Brain pericyte (primary cell): ENCODE data around the gene ENO2.

ENCODE experiments used
- DNase-seq: peaks from one replicate; pipeline ENCODE4 v3.0.0-alpha.2; 2012; ENCODE audit warnings: low read depth, low spot score

Gene ENO2

DNA sequence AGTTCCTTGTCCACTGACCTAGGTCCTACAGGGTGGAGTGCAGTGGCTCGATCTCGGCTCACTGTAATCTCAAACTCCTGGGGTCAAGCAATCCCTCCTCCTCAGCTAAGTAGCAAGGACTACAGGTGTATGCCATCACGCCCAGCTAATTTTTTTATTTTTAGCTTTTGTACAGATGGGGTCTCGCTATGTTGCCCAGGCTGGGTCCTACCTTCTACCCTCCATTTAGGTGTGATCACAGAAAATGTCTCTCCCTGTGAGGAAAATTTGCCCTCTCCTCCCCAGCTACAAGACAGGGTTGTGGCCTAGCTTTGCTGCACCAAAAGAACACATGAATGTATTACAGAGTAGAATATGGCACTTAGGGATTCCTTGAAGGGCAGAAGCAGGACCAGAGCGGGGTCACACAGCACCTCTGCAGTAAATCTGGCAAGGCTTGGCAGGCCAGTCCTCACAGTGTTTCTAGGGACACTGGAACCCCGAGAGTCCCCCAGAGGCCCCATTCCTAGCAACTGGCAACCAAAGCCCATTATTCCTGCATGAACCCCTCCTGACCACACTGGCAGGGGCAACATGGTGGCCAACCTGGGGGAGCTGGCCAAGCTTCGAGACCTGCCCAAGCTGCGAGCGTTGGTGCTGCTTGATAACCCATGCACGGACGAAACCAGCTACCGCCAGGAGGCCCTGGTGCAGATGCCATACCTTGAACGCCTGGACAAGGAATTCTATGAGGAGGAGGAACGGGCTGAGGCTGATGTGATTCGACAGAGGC, 2.0 kb upstream of the ENO2 start:
- DNase-seq: no peak

DNA sequence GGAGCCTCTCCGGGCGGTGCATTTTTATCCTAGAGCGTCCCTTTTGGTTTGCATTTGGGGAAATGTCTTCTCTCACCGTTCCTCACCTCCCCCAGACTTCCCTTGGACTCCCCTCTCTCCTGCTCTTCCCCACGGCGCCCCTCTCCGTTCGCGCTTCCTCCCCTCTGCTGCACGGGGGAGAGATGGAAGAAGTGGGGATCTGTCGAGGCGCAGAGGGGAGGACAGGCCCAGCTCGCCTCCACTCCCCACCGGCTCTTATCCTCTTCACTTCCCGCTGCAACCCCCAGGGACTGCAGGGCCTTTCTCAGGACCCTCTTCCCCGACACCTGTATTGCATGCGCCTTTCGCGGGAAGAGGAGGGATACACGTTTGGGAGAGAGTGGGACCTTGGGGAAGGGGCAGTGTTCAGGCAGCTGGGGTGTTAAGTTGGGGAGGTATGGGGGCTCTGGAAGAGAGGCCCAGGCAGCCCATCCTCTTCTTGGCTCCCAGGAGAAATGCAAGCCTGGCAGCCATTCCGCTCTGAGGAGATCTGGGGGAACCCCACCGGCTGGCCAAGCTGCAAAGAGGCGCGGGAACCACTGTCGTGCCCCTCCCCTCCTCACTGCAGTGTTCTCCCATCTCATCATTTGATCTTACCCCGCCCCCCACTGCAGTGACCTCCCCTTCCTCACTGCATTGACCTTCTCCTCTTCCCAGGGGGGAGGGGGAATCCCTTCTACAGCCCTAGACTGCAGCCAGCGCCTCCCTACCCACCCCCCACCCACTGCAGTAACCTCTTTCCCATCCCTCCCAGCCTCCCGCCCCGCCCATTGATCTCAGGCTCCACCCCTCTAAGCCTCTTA, 788 bp downstream of the ENO2 start:
- no peak for DNase-seq

DNA sequence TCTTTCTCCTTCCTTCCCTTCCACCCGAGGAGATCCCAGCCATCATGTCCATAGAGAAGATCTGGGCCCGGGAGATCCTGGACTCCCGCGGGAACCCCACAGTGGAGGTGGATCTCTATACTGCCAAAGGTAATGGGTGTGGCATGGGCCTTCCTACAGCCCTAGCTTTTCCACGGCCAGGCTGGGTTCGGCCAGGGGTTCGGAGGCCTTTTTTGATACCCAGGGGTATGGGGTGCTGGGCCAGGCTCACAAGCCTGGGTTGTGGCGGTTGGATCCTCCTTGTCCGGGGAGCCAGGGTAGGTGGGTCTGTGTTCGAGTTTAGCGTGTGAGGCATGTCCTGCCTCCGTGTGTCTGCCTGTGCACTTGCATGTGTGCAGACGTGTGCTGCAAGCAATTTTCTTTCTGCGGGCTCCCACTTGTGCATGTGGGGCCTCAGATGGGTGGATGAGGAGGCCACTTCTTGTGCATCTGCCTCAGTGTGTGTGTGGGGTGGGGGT, 1.5 kb downstream of the ENO2 start:
- no peak for DNase-seq

DNA sequence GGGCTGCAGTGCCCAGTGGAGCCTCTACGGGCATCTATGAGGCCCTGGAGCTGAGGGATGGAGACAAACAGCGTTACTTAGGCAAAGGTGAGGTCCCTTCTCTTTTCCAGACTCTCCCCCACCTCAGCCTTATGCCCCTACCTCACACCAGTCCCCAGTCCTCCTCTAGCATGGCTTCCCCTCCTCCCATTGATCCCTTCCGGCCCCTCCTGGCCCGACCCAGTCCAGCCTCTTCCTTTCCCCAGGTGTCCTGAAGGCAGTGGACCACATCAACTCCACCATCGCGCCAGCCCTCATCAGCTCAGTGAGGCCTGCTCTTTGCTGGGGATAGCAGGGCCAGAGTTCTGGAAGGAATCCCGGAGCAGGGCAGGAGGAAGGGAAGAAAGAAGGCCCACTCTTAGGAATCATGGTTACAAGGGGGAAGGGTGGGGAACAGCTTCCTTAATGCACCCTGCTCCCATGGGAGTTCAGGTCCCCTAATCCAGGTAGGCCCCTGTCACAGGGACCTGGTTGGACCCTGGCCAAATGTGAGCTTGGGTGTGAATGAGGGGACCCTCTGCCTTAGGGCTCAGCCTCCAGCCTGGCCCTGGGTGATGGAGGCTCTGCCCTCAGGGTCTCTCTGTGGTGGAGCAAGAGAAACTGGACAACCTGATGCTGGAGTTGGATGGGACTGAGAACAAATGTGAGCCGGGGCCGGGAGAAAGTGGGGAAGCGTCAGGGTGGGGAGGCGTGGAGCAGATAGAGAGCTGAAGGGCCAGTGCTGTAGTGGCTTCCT, 2.2 kb downstream of the ENO2 start:
- no peak for DNase-seq

DNA sequence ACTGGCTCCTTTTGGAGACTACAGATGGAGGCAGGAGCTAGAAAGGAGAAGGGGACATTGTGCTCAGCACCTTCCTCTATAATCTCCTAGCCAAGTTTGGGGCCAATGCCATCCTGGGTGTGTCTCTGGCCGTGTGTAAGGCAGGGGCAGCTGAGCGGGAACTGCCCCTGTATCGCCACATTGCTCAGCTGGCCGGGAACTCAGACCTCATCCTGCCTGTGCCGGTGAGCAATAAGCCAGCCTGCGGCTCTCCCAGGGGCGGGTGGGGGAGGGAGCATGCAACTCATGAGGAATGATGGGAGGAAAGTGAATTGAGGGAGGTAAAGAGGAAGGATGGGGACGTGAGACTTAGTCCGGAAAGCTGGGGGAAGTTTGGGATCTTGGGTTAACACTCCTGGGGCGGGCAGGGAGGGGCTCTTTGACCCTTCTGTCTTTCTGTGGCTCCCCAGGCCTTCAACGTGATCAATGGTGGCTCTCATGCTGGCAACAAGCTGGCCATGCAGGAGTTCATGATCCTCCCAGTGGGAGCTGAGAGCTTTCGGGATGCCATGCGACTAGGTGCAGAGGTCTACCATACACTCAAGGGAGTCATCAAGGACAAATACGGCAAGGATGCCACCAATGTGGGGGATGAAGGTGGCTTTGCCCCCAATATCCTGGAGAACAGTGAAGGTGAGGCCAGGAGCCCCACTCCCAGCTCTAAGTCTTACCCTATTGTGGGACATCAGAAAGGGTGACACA, 3.3 kb downstream of the ENO2 start:
- DNase-seq: no peak

DNA sequence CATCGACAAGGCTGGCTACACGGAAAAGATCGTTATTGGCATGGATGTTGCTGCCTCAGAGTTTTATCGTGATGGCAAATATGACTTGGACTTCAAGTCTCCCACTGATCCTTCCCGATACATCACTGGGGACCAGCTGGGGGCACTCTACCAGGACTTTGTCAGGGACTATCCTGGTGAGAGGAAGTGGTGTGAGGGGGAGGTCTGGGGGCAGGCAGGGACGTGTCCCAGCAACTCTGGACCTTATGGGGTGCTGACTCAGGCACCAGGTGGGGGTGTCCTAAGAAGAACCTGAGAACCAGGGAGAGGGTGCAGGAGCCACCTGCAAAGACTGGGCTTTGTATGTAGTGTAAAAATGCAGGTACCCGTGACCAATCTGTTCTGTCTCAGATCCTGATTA, 5.2 kb downstream of the ENO2 start:
- no peak for DNase-seq

DNA sequence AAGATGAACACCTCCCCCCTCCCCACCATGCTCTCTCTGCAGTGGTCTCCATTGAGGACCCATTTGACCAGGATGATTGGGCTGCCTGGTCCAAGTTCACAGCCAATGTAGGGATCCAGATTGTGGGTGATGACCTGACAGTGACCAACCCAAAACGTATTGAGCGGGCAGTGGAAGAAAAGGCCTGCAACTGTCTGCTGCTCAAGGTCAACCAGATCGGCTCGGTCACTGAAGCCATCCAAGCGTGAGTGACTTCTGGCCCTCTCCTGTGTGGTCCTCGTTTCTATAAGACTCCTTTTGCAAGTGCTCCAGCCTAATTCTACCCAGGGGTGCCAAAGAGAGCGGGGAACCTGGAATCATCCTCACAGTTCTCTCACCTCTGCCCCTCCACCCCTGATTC, 7.2 kb downstream of the ENO2 start:
- no peak for DNase-seq

DNA sequence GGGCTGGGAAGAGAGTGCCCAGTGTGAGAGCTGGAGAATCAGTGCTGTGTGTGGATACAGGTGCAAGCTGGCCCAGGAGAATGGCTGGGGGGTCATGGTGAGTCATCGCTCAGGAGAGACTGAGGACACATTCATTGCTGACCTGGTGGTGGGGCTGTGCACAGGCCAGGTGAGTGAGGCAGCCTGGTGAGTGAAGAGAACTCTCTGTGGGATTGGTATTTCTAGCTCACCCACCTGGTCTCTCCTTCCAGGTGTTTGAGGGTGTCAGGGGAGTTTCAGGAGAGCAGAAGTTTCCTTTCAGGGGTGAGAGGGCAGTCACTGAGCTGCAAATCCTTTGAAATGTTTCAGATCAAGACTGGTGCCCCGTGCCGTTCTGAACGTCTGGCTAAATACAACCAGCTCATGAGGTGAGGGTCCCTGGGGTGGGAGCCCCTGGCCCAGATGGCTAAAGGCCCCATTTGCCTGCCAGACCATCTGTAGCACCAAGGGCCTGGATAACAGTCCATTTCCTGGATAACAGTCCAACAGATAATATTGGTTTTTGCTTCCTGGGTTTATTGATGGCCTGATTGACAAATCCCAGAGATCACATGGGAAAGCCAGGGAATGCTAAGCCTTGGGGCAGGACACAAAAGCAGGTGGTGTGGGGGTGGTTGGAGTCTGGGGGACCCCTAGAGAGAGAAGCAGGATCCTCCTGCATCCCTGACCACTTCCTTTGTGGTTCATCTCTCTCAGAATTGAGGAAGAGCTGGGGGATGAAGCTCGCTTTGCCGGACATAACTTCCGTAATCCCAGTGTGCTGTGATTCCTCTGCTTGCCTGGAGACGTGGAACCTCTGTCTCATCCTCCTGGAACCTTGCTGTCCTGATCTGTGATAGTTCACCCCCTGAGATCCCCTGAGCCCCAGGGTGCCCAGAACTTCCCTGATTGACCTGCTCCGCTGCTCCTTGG, 7.9 kb downstream of the ENO2 start:
- no peak for DNase-seq

DNA sequence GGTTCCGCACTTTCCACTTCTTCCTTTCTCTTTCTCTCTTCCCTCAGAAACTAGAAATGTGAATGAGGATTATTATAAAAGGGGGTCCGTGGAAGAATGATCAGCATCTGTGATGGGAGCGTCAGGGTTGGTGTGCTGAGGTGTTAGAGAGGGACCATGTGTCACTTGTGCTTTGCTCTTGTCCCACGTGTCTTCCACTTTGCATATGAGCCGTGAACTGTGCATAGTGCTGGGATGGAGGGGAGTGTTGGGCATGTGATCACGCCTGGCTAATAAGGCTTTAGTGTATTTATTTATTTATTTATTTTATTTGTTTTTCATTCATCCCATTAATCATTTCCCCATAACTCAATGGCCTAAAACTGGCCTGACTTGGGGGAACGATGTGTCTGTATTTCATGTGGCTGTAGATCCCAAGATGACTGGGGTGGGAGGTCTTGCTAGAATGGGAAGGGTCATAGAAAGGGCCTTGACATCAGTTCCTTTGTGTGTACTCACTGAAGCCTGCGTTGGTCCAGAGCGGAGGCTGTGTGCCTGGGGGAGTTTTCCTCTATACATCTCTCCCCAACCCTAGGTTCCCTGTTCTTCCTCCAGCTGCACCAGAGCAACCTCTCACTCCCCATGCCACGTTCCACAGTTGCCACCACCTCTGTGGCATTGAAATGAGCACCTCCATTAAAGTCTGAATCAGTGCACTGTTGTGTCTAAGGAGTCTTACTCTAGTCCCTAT, 8.8 kb downstream of the ENO2 start:
- no peak for DNase-seq

DNA sequence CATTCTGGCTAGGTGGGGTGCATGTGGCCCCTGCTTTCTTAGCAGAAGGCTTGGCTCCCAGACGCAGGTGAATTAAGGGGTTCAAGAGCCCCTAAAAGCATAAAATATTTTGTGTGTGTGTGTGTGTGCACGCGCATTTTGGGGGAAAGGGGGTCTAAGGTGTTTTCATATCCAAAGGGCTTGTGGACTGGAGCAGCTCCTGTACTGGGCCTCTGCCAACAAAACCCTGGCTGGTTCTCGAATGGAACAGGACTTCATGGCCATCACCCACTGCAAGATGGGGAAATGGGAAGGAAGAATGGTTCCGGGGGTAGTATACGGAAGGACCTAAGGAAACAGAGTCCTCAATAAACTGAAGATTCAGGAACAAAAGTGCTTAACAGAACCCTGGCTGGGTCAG, 9.5 kb downstream of the ENO2 start:
- DNase-seq: no peak

DNA sequence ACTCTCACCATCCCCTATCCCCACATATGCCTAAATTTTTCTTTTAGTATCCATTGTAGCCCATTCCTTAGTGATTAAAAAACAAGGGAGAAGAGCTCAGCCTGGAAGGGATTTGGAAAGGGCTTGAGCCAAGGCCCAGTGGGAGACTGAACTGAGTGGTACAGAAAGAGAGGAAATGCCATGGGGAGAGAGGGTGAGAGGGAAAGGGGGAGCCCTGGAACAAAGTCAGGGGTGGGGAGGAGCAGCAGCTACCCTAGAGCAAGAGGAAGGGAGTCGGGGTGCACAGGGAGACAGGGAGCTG, 10.8 kb downstream of the ENO2 start:
- DNase-seq: no peak

DNA sequence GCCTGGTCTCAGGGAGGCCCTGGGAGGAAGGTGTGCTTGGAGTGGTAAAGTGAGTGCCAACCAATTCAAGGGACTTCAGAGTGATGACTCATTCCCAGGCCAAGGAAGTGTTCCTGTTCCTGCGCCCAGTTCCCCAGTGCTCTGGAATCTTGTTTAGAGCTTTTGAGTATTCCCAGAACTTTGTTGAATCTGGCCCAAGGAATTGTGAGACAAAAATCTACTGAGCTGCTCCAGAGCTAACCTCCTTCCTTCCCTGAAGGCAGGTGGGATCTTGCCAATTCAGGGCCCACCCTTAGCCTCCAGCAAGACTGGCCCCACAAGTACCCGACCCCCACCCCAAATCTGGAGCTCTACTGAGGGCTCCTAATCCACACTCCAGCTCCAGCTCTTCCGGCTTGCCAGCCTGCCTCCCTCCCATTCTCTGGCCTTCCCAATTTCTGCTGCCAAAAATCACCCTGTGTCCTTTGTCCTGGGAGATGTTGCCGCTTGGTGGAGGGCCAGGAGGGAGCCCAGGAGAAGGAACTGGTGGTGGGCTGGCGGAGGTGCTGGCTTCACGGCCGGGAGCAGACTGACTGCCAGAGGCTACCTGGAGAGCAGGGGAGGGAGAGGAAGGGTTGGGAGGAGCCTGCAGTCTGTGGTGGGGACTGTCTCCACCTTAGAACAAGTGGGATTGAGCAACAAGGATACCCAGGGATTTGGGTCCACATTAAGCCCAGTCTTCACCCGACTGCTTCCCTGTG, 11.3 kb downstream of the ENO2 start:
- peak; percentile 48 for DNase-seq

DNA sequence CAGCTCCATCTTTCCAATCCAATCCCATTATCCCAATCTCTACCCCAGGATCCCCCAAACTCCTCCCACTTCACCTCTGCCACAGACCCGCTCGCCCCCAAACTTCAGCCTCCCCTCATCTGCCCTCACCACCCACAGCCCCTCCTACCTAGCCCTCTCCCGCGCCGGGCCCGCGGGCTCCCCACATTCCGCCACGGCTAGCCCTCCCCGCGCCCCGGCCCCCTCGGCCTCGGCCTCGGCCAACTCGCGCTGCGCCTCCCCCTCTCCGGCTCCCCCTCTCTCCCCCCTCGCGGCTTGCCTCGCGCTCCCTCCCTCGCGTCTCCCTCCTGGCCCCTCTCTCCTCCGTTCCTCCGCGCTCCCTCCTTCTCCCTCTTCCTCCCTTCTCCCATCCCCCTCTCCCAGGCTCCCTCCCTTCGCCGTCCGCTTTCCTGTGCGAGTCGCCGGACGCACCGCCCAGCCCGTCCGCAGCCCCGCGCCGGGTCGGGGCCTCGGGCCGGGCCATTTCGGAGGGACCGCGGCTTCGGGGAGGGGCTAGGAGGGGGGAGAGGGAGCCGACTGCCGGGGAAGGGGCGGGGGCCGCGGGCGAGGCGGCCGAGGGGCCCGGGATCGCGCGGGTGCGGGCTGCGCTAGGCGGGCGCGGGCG, 13.1 kb downstream of the ENO2 start, which contains the start of gene ATN1:
Gene ATN1, plus strand, starts transcription at position 581 of the 643 bp plus-strand sequence. CDS start 6,043 bp downstream, outside the sequence.
- DNase-seq: no peak

DNA sequence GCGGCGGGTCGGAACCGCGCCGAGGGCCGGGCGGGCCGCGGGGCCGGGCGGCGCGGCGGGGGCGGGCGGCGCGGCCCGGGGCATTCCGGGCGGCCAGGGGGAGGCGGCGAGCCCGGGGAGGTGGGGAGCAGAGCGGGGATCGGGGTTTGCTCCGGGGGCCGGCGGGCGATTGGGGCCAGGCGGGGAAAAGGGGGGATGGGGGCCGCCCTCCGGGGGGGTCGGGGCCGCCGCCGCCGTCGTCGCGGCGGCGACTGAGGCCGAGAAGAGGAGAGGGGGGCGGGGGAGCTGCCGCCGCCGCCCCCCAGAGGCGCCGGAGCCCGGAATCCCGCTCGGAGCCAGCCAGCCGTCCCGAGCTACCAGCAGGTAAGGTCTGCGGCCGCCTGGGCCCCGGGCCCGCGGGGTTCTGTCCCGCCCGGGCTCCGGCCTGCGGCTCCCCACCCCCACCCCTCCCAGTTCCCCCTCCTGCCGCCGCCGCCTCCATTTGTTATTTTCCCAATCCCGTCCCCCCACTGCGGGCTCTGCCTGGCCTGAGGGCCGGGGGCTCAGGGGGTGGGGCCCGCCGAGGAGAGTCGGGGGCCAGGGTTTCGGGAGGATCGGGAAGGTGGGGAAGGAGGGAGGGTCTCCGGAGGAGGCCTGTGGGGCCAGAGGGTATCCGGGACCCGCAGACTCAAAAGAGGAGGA, 13.8 kb downstream of the ENO2 start:
- no peak for DNase-seq

DNA sequence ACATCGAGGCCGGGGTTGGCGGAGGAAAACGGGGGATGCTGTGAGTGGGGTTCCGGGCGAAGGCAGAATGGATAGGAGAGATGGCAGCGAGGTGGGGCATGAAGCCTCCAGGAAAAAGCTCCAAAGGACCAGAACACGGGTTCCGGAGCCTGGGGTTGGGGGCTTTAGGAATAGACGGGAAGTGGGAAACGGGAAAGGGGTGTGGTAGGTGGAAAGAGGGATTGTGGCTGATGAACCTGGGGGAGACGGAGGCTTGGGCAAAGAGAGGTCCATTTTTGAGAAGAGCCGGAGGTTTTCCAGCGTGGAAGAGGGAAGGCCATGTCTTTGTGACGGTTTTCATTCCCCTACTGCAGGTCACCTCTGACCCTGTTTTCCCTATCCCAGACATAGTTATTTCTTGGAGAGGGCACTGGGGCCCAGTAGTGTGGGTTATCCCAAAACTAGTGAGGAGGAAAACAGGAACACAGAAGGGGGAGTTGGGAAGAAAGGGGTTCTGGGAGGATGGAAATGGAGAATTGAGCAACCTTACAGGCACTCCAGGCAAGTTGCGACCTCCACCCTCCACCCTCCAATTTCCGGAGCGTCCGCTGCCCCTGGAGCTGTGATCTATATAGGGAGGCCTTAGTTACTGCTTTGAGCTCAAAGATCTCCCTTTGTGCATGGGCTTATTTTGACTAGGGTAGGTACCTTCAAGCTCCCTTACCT, 14.5 kb downstream of the ENO2 start:
- no peak for DNase-seq

DNA sequence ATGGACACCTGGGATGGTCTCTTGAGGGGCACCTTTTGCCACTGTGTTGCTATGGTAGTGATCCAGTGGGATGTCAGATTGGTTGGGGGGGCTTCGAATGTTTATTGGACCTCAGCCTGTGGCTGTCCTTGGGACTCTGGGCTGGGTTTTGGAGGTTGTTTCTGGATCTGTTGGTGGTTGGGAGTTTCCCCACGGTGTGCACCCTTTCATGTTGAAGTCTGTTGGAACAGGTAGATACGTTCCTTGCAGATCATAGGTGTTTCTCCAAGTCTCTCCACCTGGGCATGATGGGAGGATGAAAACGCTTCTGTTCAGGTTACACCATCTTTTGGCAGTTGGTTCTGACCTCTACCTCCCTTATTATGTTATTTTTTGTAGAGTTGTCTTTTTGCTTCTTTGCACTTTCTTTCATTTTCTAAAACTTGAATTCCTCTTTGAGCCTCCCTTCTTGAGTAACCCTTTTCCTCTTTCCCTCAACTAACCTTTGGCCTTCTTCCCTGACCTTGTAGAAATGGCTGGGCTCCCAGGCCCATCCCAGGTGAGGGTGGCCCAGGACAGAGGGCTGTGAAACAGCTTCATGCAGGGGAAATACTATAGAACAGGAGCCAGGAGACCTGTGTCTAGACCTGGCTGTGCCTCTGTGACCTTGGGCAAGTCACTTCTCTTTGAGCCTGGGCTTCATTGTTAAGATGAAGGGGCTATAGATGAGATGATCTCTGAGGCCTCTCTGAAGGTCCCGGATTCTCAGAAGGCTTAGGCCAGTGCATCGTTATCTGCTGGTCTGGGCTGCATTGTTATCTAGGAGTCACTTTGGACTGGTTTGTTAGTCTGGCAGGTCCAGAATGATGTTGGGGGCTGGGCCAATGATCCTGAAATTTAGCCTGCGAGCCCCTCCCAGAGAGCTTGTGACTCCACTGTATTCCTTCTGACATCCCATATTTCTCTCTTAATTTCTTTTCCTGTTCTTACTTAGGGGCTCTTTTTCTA, 15.4 kb downstream of the ENO2 start:
- no peak for DNase-seq
